HG03175 (cell line): ENCODE results near the gene RANBP3L.

Source experiments
- ATAC-seq: cut with Tn5 transposase; IDR thresholded peaks from one replicate; pipeline ENCODE4 v1.9.1; 2021; ENCODE audit warnings: mild to moderate bottlenecking, moderate library complexity; ENCODE audit not compliant: unreplicated experiment

RANBP3L gene

GRCh38 chr5:36244076-36244475, 57.6 kb downstream of the RANBP3L start:
- no peak for ATAC-seq

GRCh38 chr5:36243653-36244052, 58.0 kb downstream of the RANBP3L start:
- ATAC-seq = no peak

GRCh38 chr5:36242534-36243485, 58.9 kb downstream of the RANBP3L start:
- ATAC-seq = no peak

- ATAC-seq = peak; percentile 91
Measured at GRCh38 chr5:36241631-36242533, 59.8 kb downstream of the RANBP3L start, which contains the start of gene NADK2. Gene NADK2, minus strand, starts transcription at chr5:36241925. Its CDS starts 127 bp downstream, at chr5:36241798.

- peak; percentile 26 for ATAC-seq
Measured at GRCh38 chr5:36240779-36241630, 60.7 kb downstream of the RANBP3L start.

GRCh38 chr5:36239370-36240293, 62.1 kb downstream of the RANBP3L start:
- no peak for ATAC-seq

GRCh38 chr5:36238502-36239295, 63.0 kb downstream of the RANBP3L start:
- no peak for ATAC-seq

GRCh38 chr5:36237751-36238150, 64.0 kb downstream of the RANBP3L start:
- no peak for ATAC-seq

GRCh38 chr5:36236801-36237200, 64.9 kb downstream of the RANBP3L start:
- no peak for ATAC-seq

GRCh38 chr5:36232533-36232932, 69.2 kb downstream of the RANBP3L start:
- ATAC-seq = no peak

- ATAC-seq = no peak
Measured at GRCh38 chr5:36230151-36230790, 71.4 kb downstream of the RANBP3L start.

- no peak for ATAC-seq
Measured at GRCh38 chr5:36228505-36228904, 73.2 kb downstream of the RANBP3L start.

- ATAC-seq = no peak
Measured at GRCh38 chr5:36227046-36227445, 74.7 kb downstream of the RANBP3L start.

GRCh38 chr5:36222620-36223019, 79.1 kb downstream of the RANBP3L start:
- no peak for ATAC-seq

GRCh38 chr5:36217988-36218387, 83.7 kb downstream of the RANBP3L start:
- no peak for ATAC-seq

GRCh38 chr5:36217567-36217966, 84.1 kb downstream of the RANBP3L start:
- no peak for ATAC-seq

- no peak for ATAC-seq
Measured at GRCh38 chr5:36215910-36216309, 85.8 kb downstream of the RANBP3L start.

GRCh38 chr5:36214436-36214835, 87.3 kb downstream of the RANBP3L start:
- no peak for ATAC-seq
